SK-N-MC (cell line): Measurements from ENCODE around the gene RASSF4.
A peak's percentile ranks its signal among the peaks of the same experiment; 100 is the strongest.

Experiments
- DNase-seq: peaks from one replicate; pipeline ENCODE4 v3.0.0-alpha.2; 2011; ENCODE audit warnings: low read depth, low spot score
- H3K27ac ChIP-seq: fragments of 200-600 bp; sonication (generic); 2 replicates; pipeline ENCODE4 v1.5.1; 2016; ENCODE audit warnings: mixed run types
- H3K36me3 ChIP-seq: fragments of 200-600 bp; sonication (generic); 2 replicates; pipeline ENCODE4 v1.6.1; 2017; ENCODE audit warnings: antibody characterized with exemption, low read length, mixed read lengths; ENCODE audit not compliant: insufficient read depth
- H3K4me3 ChIP-seq: fragments of 200-600 bp; sonication (generic); 2 replicates; pipeline ENCODE4 v1.5.1; 2016
- H3K9ac ChIP-seq: fragments of 200-600 bp; sonication (generic); 2 replicates; pipeline ENCODE4 v1.8.0; 2017; ENCODE audit warnings: mixed run types, mixed read lengths; ENCODE audit not compliant: insufficient read length
- H3K9me3 ChIP-seq: fragments of 200-600 bp; sonication (generic); 2 replicates; pipeline ENCODE4 v1.6.1; 2017; ENCODE audit warnings: low read depth, mild to moderate bottlenecking, antibody characterized with exemption, low read length, moderate library complexity, mixed read lengths
- EZH2 ChIP-seq: fragments of 200-600 bp; sonication (generic); IDR thresholded peaks from one replicate; pipeline ENCODE4 v1.6.1; 2017; ENCODE audit warnings: antibody characterized with exemption
- FOXP2 ChIP-seq: optimal IDR thresholded peaks from 2 replicates; pipeline ENCODE3; 2011; ENCODE audit warnings: mild to moderate bottlenecking, moderate library complexity; ENCODE audit not compliant: insufficient read depth; ENCODE audit errors: extremely low read length, control extremely low read depth
- POLR2AphosphoS5 ChIP-seq: IDR thresholded peaks from 2 replicates; pipeline ENCODE4 v1.6.1; 2012; ENCODE audit warnings: mild to moderate bottlenecking, low read depth, low read length, borderline replicate concordance

Gene RASSF4

DNA sequence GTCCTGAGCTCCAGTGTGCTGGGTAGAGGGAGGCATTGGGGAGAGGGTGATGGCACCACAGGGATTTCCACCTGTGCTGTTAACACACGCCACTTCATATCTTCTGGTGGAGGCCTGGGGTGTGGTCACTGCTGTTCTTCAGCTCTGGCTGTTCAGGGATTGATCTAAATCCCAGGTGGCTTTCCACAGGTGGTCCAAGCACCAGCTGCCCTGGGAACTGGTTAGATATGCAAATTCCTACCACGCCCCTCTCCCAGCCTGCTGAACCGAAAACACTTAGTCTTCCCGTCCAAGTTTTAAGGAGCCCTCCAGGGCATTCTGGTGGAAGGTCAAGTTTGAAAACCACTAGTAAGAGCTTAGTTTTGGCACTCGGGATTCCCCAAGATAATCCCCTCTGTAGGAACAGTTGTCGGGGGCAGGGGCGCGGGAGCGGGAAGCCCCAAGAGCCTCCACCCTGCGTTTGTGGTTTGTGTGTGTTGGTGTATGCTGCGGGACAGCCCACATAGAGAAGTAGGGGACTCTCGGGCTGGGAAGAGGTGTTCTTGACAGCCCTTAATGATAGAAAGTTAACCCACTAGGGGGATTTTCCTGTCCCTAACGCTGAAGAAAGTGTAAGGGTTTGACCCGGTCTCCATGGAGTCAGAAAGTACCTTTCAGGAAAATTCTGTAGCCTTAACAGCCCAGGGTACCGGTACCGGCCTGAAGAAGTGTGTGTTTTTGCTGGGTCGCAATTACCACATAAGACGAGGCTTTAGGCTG lies 13.9 kb downstream of the RASSF4 start:
- H3K9me3 ChIP-seq = no peaks in the 10 kb centered on the region

DNA sequence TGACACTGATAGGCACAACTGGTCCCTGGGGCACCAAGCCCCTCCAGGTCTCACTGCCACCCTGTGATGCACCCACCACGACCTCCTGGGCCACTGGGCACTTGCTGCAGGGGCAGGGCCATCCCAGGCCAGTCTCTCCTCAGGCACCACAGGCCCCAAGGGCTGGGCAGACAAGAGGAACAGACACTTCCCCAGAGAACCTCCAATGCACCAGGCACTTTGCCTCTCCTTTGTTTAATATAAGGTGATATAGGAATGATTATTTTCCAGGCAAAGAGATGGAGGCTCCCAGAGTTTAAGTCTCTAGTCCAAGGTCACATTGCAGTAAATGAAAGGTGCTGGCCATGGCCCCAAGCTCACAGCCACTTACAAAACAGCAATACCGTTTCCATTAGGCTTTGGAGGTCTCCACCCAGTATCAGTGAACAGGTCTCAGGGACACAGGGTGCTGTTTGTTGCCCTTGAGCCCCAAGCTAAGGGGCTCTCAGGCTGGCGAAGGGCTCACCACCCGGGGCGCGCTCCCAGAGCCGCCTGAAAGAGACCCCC lies 14.6 kb downstream of the RASSF4 start:
- TF ChIP-seq POLR2AphosphoS5 (no peak), FOXP2 (no peak), EZH2 (no peak)
- no peak overlapping the region for H3K27ac ChIP-seq
- peak overlapping the region; percentile 63; the same call in 1 of the 2 replicates for H3K4me3 ChIP-seq
- H3K36me3 ChIP-seq = no peaks in the 10 kb centered on the region
- H3K9ac ChIP-seq = no peak overlapping the region
- no peaks in the 10 kb centered on the region for H3K9me3 ChIP-seq
- no peak for DNase-seq

More for the DNA sequence above, 13.9 kb downstream of the RASSF4 start:
- TF ChIP-seq POLR2AphosphoS5 (no peak), EZH2 (no peak), FOXP2 (no peak)
- H3K36me3 ChIP-seq = no peaks in the 10 kb centered on the region
- H3K9ac ChIP-seq = no peak overlapping the region
- DNase-seq = no peak
- H3K27ac ChIP-seq = no peak overlapping the region
- no peak overlapping the region for H3K4me3 ChIP-seq

DNA sequence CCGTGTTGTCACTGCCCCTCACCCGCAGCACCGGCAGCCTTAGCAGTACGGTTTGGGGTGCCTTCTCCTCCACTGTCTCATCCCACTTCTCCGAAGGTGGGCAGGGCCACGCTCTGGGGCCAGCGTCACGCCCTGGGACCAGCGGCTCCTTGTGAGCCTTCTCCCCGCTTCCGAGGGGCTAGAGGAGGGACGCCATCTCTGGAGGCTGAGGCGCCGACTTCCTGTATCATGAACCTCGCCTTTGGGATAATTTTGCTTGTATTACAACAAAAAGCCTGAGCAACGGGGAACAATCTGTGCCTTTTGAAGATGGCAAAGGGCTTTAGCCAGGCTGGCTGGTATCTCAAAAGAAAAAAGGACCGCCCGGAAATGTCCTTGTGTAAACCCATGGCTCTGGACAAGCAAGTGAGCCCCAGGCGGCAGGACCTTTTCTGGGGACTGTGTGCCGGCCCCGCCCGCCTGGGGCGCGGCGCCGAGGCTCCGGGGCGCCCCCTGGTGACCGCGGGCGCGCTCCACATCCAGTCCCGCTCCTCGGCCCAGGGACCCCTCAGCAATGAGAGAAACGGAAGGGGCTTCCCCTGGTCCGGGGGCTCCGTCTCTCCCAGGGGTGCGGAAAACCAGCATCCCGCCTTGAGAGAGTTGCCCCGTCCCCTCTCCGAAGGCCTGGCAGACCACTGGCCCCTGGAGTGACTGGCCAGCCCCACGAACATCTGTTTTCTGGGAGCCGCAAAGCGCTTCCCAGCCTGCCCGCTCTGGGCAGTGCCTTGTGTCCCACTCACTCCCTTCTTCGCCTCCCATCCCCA lies 15.2 kb downstream of the RASSF4 start:
- H3K4me3 ChIP-seq = peak overlapping the region; percentile 63
- H3K9ac ChIP-seq = peak overlapping the region; percentile 47
- DNase-seq = no peak
- H3K36me3 ChIP-seq = no peaks in the 10 kb centered on the region
- TF ChIP-seq EZH2 (no peak), FOXP2 (no peak), POLR2AphosphoS5 (no peak)
- H3K27ac ChIP-seq = no peak overlapping the region
- no peaks in the 10 kb centered on the region for H3K9me3 ChIP-seq

DNA sequence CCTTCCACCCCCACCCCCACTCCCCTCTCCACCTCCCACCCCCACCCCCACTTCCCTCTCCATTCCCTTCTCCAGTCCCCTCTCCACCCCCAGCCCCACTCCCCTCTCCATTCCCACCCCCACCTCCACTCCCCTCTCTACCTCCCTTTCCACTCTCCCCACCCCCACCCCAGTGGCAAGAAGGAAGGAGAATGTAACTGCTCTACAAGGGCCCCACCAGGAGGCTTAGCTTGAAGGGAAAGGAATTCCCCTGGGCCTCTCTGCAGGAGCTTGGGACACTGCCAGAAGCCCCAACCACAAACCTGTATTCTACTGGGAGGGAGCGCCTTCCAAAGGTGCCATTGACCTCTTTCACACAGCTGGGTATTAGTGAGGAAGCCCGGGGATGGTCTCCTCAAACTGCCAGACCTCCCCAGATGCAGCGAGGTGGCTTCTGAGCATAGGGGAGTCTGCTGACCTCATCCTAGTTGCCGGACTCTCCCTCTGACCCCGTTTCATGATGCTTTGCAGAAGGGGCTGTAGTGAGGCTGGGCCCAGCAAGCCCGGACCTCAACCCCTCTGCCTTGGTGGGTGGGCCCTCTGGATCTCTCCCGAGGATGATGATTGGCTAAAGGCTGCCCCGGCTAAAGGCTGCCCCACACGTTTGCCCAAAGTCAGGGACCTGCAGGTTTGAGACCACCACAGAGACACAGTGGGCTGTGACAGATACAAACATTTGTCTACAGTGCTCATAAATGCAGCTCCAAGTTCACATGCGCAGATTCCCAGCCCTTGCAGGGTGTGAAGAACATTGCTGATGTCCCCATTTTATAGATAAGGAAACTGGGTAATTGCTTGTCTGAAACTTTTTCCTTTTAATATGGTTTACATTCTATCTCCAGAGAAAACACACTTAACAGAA lies 16.1 kb downstream of the RASSF4 start:
- H3K36me3 ChIP-seq = no peaks in the 10 kb centered on the region
- H3K27ac ChIP-seq = no peak overlapping the region
- no peaks in the 10 kb centered on the region for H3K9me3 ChIP-seq
- no peak for DNase-seq
- H3K4me3 ChIP-seq = no peak overlapping the region
- H3K9ac ChIP-seq = no peak overlapping the region
- TF ChIP-seq POLR2AphosphoS5 = no peak
- TF ChIP-seq FOXP2 = no peak
- TF ChIP-seq EZH2 = no peak

DNA sequence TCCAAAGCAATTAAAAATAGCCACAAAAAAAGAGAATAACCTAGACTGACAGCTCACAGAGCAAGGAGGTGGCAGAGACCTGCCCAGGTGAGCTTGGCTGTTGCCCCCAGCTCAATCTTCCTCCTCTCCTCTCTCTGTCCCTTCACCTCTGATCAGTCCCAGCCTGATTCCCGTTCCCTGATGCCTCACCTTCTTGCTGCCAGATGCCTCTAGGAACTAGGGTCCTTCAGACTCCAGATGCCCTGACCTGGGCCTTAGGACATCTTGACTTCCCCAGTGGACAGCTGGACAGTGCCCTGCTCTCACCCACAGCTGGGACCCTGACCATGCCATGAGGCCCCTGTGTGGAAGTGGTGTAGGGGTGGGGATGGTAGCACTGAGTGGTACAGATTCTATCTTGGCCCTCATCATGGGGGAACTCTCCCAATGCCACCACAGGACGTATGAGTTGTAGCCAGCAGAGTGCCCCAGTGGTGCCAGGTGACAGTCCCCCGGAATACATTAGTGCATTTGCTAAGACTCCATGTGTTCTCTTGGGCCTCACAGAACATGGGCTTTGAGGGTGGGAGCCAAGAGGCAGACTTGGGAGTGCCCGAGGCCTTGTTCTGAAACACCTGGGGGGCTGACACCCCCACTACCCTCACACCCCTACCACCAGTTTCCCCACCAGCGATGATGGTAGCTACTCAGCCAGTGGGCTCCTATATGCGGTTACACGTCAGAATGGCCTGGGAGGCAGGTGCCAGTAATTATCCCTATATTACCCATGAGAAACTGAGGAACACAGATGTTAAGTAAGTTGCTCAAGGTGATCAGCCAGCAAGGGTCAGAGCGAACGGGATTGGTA lies 17.0 kb downstream of the RASSF4 start:
- Histone ChIP-seq H3K9ac (no peak overlapping the region), H3K9me3 (no peaks in the 10 kb centered on the region), H3K27ac (no peak overlapping the region), H3K4me3 (no peak overlapping the region), H3K36me3 (no peaks in the 10 kb centered on the region)
- no peak for DNase-seq
- TF ChIP-seq EZH2 = no peak
- TF ChIP-seq POLR2AphosphoS5 = no peak
- no peak for TF ChIP-seq FOXP2

DNA sequence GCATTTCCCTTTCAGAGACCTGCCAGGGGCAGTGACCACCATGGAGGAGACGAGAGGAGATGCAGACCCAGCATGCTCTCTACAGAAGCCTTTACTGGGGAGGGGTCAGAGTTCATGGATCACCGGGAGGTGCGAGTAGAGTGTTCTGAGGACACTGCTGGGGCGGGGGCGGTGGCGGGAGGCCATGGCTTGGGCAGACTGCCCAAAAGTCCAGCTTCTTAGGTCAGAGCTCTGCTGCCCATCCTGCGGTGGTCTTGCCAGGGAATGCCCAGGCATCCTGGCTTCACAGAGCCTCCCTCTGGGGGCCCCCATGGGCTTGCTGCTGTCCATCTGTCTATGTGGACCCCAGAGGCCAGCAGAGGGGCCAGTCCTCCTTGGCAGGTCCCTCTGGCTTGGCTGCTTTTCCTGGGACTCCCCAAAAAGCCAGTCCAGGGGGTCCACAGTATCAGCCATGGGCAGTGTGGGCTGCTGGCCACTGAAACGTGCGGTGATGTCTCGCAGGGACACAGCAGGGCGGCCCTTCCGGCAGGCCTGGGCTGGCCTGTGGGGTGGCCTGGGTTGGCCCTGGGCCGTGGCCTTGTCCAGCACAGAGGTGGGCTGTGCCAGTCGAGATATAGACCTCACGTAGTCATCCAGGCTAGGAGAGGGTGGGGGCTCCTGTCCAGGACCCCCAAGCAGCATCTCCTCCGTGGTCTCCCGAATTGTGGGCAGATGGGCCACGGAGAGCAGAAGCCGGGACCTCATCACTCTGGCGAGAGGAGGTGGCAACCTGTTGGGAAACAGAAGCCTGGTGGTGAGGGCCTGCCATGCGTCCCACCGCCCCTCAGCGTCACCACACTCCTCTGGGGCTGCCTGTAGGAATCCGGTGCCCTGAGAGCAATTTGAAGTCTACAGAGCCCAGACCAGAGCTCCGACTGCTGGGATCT lies 17.9 kb downstream of the RASSF4 start:
- no peaks in the 10 kb centered on the region for H3K36me3 ChIP-seq
- H3K27ac ChIP-seq = no peak overlapping the region
- H3K9me3 ChIP-seq = no peaks in the 10 kb centered on the region
- DNase-seq = no peak
- no peak for TF ChIP-seq FOXP2
- TF ChIP-seq POLR2AphosphoS5 = no peak
- no peak for TF ChIP-seq EZH2
- H3K9ac ChIP-seq = no peak overlapping the region
- H3K4me3 ChIP-seq = no peak overlapping the region

DNA sequence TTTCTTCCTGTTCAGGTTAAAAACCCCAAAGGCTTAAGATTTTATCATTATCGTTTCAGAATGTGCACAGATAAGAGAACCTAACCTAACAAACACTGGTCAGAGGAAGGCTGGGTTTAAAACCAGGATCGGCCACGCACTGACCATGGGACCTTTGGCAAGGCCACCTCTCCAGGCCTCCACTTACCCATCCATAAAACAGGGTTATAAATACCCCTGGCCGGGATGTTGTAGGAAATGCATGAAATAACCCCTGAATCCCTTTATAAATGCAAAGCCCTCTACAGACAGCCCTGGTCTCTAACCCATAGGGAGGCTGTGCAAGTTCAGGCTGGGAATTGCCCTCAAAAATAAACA lies 18.6 kb downstream of the RASSF4 start:
- Histone ChIP-seq H3K27ac (no peak overlapping the region), H3K4me3 (no peak overlapping the region), H3K36me3 (no peaks in the 10 kb centered on the region), H3K9ac (no peak overlapping the region), H3K9me3 (no peaks in the 10 kb centered on the region)
- TF ChIP-seq EZH2 = no peak
- TF ChIP-seq FOXP2 = no peak
- no peak for TF ChIP-seq POLR2AphosphoS5
- DNase-seq = no peak
